ENCODE data around the gene MAT2A.
"Not testable (repeated sequence)": the region's sequence is repeated elsewhere in the genome, so short reads cannot be mapped to it uniquely, and the experiment has no call there.

Gene MAT2A

DNA sequence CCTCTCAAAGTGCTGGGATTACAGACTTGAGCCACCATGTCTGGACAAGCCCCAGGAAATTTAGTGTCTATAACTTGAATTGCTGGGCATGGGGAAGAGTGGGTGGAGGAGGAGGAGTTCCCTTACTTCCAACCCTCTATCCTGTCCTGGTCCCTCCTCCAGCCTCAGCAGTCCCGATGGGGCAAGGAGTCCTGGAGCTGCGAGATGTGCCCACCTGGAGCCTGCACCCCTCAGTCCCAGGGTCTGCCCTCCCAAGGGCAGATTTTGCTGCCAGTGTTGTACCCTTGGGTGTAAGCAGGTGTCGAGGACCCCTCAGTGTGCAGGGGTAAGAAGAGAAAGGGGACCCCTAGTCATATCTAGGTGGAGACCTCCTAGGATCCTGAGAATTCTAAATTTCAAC is 41.2 kb downstream of the MAT2A start:
- no peak for DNase-seq

DNA sequence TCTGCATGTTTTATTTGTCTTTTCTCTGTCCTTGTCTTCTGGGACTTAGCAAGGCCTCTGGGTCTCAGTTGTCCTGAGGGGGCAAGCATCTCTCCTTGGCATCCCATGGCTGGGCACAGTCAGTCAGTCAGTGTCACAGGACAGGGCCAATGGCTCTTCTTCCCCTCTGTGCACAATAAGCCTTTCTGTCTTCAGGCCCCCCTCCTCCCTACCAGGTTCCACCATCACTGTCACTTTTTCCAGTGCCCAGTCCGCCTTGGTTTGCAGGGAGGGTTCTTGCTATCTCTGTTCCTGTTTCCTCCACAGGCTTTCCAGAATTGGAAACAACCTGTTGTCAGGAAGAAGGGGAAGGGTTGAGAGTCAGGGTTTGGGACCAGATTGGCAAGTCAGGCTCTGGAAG is 43.5 kb downstream of the MAT2A start:
- no peak for DNase-seq

DNA sequence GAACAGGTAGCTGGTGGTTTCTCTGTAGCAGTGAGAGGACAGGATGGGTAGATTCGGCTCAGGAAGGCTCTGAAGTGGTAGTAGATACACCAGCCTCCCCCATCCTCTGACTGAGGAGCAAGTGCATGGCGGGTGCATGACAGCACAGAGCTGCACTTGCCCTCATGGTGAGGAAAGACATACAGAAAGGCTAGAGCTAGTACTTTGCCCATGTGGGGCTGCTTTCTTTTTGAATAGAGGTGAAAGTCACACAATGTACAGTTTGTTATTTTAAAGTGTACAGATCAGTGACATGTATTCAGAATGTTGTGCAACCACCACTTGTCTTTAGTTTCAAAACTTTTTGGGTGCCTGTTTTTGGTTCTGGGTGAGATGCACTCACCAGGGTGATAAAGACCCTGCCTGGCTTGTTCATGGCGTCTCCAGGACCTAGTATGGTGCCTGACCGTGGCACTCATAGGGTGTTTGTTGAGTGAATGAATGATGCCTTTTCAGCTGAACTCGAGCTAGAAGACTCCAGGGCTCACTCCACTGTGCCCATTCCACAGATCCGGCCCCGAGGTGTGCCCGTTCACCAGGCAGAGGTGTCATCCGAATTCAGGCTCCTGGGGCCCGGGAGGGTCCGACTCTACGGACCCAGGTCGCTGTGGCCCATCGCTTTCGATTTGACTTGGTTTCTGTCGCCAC is 44.8 kb downstream of the MAT2A start:
- peak; percentile 53 for DNase-seq

DNA sequence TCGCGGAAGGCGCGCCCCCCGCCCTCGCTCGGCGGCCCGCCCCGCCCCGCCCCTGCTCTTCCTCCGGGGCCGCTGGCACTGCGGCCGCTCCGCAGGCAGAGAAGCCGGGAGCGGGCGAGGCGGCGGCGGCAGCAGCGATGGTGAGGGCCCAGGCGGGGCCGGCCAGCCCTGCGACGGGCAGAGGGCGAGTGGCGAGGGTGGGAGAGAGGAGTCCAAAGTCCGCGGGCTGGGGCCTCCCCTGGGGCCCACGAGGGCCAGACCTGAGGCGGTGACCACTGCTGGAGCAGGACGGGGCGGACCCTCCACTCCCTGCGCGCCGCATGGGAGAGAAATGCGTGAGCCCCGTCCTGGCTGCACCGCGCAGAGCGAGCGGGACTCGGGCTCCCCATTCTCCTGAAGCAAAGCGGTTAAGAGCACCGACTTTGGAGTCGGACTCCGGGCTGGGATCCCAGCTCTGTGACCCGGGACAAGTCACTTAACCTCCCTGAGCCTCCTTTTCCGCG is 45.4 kb downstream of the MAT2A start, which contains the start of gene VAMP5:
VAMP5 (plus strand) TSS at position 78 of the 503 bp plus-strand sequence; CDS start at position 138, 60 bp downstream.
- DNase-seq: no peak

DNA sequence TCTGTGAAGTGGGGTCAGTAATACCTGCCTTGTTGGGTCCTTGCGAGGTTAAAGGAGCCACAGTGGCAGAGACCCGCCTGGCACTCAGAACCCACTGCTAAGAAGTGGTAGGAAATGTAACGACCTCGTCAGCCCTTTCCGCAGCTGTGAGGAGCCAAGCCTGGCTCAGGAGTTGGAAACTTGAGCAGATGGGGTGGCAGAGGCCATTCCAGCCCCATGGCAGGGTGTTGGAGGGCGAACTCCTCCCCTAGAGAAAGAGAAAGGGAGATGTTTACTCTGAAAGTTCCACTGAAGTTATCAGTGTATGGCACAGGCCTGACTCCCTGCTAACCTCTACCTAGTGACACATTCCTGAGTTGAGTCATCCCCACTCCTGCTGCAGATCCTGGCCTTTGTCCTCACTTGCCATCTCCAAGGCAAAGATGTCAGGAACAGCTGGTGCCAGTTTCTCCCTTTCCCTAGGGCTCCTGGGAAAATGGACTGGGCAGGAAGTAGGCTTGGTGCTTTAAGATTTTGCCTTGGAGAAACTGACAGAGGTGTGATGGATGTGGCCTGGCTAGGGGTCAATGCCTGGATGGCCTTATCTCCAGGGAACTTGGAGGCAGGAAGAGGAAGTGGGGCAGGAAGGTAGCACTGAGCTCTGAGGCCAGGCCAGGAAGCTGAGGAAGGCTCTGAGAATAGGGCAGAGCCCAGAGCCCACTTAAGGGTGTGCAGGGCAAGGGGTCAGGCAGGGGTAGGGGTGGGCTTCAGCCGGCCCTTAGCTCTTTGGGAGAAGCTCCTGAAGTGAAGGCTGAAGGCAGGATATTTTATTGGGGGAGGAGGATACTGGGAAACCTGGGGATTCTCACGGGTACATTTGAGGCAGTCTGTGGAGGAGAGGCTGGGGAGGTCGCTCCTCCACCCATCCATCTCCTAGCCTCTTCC is 46.2 kb downstream of the MAT2A start:
- DNase-seq: no peak

DNA sequence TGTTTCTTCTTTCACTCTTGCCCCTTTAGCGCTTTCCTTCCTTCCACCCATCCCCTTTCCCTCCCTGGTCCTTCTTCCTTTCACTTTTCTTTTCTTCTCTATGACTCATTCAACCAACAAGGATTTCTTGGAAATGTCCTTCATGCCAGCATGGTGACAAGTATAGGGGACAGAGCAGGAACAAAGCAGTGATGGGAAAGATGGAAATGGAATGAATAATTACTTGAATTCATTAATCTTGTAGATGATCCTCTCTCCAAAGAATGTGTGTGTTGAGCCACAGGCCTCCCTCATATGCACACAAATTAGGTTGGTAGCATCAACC is 46.8 kb downstream of the MAT2A start:
- DNase-seq: no peak

DNA sequence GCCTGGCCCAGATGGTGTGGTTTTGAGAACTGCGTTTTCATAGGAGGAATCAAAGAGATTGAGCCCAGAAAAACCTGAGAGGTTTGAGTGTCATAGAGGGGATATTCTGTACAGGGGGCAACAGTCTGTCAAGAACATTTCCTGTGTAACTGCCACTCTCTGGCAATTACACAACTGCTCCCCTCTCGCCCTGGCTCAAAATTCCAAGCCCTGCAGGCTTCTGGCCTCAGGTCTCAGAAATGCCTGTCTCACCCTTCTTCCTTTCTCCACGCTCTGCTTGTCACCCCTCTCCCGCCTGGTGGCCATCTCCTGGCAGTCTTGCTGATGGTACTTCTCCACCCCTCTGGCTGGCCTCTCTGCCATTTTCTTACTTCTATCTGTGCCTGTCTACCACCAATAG is 49.3 kb downstream of the MAT2A start:
- no peak for DNase-seq

DNA sequence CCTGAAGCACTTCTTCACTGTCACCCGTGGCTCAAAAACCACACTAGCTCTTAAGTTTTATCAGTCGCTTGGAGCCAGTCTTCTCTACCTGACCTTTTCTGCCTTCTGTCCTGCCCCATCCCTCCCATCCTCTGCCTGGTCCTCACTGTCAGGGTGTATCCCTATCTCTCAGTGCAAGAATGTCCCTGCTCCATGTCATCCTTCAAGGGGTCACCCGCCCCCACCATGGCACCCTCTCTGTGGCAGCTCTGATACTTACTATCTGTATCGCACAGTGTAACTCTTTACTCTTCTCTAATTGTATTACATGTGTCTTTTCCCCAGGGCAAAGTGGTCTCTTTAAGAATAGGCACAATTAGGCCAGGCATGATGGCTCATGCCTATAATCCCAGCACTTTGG is 49.7 kb downstream of the MAT2A start:
- DNase-seq: no peak

DNA sequence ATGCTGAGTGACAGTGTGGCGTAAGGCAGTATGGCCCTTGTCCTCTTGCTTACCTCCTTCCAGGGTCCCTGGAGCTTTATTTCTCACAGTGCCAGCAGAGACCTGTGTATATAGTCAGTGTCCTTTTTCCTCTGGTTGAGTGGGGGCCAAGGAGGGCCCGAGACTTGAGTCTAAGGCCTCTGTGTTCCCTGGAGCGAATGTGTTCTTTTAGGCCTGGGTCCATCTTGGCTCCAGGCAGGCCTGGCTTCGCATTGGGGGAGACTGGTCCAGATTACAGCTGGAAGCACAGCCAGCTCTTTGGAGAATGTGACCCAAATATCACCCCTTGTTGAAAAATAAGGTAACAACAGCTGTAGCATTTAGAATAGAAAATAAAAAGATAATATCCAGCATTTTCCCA is 50.2 kb downstream of the MAT2A start:
- no peak for DNase-seq

DNA sequence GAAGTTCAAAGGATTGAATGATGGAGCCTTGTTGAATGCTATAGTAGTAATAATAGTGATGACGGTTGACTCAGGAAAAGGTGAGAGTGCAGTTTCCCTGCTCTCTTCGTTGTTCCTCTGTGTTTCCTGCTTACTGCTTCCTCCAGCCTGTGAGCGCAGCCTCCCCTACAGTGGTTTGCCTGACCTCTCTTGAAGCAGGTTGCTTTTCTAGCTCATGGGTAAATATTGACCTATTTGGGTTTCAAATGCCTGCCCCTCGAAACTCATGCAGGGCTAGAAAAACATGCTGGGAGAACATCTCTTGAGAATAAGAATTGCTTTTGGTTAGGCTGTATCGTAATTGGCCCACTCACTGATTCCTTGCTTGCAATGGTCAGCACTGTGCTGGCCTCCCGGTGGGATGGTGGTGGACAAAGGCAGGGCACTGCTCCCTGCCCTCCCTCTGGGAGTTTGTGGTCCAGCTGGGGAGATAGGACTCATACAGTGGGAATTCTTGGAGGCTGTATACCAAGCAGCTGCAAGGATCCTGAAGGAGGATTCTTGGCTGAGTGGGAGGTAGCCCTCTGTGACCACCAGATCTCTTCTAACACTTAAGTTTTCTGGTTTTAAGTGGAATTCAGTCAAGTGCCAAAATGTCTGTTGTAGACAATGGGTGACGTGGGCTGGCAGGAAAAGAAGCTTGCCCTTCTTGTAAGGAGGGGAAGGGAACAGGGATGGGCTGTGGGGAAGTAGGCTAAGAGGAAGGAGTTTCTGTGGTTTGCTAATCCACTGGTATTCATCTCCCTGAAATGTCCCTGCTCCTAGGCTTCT is 51.2 kb downstream of the MAT2A start:
- no peak for DNase-seq

DNA sequence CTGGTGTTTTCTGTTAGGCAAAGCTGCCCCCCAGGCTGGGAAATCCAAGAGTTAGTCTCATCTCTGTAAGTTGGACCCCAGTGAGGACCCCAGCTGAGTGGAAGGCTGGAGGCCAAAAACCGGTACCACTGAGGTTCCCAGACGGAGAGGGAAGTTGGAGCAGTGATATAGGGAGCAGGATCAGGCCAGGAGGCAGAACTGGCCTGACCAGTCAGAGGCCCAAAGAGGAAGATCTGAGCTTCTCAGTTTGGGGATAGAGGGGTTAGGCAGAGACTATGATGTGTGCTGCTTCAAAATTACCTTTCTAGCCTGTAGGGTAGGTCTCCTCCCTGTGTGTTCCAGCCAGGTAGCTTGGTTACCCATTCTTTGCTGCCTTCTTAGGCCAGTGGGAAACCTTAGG is 52.0 kb downstream of the MAT2A start:
- DNase-seq: no peak

DNA sequence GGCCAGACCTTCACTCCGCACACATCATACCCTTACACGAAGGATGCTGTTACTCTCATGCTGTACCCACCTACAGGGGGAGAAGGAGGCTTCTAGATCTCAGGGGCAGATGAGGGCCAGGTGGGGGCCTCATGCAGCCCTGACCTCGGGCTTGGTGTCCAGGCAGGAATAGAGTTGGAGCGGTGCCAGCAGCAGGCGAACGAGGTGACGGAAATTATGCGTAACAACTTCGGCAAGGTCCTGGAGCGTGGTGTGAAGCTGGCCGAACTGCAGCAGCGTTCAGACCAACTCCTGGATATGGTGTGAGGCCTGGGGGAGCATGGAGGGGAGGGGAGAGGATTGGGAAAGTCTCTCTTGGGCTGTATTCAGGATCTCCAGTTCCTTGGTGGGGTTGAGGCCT is 52.6 kb downstream of the MAT2A start:
- no peak for DNase-seq

DNA sequence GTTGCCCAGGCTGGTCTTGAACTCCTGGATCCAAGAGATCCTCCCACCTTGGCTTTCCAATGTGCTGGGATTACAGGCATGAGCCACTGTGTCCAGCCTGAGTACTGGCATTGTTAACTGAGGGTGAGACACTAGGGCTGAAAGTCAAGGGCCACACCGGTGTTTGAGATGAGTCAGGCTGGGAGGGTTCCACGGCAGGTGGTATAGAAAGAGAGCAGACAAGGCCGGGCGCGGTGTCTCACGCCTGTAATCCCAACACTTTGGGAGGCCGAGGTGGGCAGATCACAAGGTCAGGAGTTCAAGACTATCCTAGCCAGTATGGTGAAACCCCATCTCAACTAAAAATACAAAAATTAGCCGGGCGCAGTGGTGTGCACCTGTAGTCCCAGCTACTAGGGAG is 53.3 kb downstream of the MAT2A start:
- not testable (repeated sequence) for DNase-seq

DNA sequence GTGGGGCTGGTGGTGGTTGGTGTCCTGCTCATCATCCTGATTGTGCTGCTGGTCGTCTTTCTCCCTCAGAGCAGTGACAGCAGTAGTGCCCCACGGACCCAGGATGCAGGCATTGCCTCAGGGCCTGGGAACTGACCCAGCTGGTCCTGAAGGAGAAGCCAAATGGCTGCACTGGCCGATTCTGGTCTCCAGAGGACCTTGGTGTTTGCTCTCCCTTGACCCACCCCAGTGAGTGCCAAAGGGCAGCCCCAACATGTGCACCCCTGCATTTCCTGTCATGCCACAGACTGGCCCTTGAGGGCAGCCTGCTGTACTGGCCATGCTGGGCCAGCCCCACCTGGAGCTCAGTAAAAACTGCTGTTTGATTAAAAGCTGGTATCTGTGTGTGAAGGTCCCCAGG is 54.1 kb downstream of the MAT2A start:
- DNase-seq: no peak

All from CD4-positive, alpha-beta T cell treated with Interleukin-21 for 1 hour (primary cell).